22Rv1 (cell line): Measurements from ENCODE around the gene PAAF1.

Source experiments
- CTCF ChIP-seq: fragments of 450-650 bp; IDR thresholded peaks from 2 replicates; pipeline ENCODE4 v1.5.1; 2017; ENCODE audit warnings: mild to moderate bottlenecking
- ZFX ChIP-seq: fragments of 450-650 bp; IDR thresholded peaks from 2 replicates; pipeline ENCODE4 v1.6.1; 2017; ENCODE audit warnings: antibody characterized with exemption, borderline replicate concordance

DNA sequence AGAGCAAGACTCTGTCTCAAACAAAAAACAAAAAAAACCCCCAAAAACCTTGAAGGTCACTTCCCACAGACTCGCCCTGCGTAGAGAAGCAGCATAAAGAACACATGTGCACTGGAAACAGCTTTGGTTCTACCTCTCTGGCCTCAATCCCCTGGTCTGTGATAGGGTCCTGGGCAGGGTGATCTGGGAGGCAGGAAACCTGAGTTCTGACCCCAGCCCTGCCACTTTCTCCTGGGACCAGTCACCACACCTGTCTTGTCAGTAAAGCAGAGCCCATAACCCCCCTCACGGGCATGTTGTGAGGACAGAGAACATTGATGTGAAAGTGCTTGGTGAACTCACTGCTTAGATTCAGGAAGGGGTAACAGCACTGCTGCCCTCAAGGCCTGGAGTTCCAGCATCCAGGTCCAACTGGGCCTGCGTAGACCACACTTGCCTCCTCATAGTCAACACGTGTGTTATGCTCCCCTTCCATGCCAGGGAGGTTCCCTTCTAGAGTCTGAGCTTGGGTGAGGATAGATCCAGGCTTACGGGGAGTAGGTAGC lies 94.4 kb downstream of the PAAF1 start:
- TF ChIP-seq CTCF (no peak), ZFX (no peak)
